Mesenteric fat pad (tissue), 1 donor: ENCODE data around the gene ARVCF. TPM values are rescaled to one million over a fixed set of nuclear protein-coding genes. Genes with fewer than 3 reads are reported as not detected.

Source experiments
- DNase-seq: peaks from one replicate; pipeline ENCODE4 v3.0.0-alpha.2; 2020; ENCODE audit warnings: low spot score
- total RNA-seq: library from RNA; stranded (reverse); fragmentation: NEBNext Ultra II Directional; extraction: Animal tissue kit (Norgen Biotek cat#: 25700); gene quantifications from one replicate; pipeline ENCODE4 v1.2.1, GENCODE V29; 2021
- donor health status: DM: yes; HTN: yes; CAD: no.

The ARVCF gene
- total RNA-seq, 1 donor from 2014 or later = 5.3 TPM

DNA sequence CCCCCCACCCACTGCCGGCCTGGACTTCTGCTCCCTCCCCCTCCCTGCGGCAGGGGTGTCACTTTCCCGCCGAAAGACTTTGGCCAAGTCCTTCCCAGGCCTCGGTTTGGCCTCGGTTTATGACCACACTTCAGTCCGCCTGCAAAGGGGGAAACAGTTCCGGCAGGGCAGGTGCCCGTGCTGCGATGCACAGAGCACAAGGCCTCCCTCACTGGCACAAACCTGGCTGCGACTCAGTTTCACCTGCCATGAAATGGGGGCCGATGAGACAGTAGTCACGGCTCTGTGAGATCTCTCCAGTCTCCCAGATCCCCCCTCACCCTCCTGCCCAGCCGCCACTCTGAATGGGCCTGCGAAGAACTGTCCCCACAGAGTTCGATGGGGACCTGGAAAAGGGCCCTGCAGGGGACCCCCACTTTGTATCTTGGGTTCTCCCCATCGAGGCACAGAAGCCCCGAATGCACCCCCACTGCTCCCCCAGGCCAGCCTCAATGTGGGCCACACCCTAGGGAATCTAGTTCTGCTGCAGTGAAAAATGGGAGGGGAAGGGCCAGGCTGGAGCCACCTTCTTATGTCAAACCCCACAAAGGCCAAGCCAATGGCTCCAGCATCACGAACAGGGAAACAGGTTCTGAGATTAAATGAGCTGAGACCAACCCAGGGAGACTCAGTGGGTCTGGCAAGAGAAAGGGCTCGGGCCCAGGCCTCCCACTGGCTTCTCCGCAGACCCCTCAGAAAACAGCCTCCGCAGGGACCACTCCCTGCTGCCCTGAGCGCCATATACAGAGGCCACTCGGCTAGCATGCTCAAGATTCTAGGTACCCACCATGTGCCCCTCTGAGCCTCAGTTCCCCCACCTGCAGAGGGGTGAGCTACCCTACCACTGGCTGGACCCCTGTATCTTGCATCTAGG lies 29.0 kb downstream of the ARVCF start:
- DNase-seq = no peak

DNA sequence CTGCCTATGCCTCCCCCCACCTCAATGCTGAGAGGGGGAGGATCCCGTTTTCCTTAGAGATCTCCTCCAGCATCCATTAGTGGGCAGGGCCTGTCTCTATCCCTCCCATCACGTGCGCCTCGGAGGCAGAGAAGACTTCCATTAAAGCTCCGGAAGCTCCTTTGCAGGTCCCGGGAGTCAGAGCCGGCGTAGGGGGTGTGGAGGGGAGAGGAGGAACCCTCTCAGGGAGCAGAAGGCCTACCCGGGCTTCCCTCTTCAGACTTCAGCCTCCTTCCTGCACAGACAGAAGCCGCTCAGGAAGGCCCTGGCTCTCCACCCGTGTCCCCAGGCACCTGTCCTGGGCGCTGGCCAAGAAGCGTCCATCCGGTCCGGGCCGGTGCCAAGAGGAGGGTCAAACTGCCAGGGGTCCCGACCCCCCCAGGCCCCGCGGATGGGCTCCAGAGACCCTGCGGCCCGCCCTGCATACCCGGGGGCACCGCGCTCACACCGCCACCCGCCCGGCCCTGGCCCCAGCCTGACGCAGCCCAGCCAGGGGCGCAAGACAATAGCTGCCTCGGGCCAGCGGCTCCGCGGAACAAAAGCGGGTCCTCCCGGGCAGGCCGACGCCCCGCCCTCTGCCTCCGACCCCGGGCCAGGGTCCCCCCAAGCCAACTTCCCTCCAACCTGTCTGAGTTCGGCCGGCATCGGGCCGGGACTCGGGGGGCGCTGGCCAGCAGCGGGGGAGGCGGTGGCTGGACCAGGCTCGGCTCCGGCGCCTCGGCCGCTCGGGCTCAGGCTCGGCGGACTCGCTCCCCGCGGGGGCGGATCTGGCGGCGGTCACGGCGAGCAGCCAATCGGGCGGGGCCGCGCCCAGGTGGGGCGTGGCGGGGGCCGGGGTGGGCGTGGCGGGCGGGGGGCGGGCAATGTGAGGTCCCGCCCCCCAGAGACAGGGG lies 29.9 kb downstream of the ARVCF start:
- peak; percentile 96 for DNase-seq

DNA sequence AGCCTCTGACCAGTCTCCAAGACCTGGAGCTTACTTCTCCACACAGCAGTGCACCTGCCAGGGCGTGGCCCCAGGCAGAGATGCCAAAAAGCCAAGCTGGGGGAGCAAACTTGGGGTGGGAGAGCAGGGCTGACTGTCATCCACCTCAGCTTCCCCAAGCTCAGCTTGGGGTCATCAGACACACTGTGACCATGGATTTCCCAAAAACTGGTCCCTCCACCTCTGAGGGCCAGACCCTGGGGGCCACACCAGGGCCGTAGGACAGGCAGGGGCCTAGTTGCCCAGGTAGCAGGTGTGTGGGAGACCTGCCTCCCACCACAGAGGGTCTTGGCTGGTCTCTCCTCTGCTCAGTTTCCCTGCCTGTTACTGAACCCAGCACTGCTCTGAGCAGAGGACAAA lies 30.6 kb downstream of the ARVCF start:
- no peak for DNase-seq

DNA sequence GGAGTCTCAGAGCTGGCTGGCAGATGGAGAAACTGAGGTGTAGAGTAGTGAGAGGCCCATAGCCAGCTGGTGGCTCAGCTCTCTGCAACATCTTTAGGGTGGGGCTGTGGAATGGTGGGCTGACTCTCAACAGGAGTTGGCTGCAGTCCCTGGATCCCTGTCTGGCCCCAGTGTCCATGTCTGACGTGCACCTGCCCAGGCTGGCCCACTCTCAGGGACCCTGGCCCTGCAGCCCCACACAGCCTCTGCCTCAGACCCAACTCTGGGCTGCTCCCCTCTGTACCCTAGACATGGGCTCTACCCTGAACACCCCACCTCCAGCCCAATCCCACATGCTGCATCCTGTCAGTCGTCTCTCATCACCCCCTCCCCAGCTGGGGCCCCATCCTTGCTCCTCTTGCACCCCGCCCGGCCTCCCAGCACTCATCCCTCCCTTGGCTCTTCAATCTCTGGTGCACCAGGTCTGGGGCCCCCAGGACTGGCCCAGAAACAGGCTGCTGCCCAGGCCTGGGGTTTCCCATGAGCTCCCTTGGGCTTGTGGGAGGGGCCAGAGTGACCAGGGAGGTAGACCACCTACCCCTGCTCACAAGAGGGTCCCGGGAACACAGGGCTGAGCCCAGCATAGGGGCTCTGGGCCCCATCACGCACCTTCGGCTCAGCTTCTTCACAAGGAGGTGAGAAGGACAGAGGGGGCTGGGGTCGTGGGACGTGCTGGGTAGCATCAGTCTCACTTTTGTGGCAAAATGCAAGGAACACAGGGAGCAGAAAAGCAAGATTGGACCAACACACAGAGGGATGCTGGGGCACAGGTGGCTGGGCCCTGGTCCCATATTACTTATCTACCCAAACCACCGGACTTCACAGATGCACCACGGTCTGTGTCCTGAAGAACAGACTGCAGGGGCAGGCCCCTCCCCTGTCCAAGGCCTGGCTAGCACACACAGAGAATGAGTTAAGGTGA lies 31.5 kb downstream of the ARVCF start:
- DNase-seq = no peak

DNA sequence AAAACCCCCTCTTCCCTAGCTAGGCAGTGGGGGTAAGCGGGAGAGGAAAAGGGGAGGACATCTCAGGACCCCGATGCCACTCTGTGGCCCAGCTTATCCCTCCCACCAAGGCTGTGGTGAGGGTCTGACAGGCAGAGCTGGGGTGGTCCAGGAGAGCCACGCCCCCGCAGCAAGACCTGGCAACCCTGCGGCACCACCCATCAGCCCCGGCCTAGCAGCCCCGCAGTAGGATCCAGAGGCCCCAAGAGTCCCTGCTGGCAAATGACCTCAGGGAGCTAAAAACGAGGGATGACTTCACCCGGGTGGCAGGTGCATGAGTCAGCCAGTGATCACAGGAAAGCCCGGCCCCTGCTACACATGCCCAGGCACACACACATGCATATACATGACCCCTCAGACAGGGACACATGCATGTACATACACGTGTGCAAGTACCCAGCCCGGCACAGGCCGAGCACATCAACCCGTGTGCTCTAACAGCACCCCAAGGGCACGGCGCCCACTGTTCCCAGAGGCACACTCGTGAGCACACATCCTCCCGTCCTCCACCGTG lies 32.3 kb downstream of the ARVCF start:
- no peak for DNase-seq

DNA sequence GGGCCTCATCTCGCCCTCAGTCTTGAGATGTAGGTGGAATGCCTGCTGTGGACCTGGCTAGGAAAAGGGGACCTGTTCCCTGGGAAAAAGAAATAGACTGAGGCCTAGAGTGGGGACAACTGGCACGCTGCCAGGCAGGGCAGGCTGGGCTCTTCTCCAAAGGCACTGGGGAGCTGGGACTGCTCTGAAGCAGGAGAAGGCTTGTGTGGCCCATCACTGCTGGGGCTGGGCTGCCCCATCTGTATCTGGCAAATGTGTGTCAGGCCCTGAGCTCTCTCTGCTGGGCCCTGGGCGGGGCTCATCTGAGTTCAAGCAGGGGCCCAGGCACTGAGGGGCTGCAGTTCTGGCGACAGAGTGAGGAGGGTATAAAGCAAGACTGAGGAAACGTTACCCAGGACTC lies 32.9 kb downstream of the ARVCF start:
- DNase-seq = no peak

DNA sequence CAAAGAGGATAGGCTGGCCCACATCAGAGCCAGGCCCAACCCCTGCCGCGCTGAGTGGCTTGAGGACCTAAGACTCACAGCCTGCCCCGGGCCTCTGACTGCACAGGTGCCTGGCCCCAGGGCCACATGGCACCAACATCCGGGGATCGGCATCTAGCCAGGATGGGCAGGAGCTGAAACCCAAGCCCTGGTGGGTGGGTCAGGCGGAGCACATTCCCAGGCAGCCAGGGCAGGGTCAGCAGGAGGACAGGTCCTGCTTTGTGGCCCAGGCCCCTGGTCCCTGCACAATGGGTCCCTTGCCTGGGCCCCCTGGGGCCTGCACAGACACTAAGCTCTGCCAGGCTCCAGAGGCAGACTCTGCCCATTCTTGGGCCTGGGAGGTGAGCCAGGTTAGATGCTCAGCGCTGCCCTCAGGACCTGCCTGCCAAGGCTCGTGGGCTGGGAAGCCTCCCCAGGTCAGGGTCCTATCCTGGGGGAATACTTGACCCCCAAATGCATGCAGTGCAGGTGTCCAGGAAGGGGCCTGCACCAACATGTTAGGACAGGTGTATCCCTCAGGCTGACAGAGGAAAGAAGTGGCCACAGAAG lies 33.5 kb downstream of the ARVCF start:
- no peak for DNase-seq

- DNase-seq = no peak
These were observed 34.4 kb downstream of the ARVCF start for GRCh38 chr22:19981961-19982920.

- DNase-seq = no peak
These were observed 35.3 kb downstream of the ARVCF start for GRCh38 chr22:19981171-19981960.

GRCh38 chr22:19980766-19981165 lies 35.9 kb downstream of the ARVCF start:
- no peak for DNase-seq

DNA sequence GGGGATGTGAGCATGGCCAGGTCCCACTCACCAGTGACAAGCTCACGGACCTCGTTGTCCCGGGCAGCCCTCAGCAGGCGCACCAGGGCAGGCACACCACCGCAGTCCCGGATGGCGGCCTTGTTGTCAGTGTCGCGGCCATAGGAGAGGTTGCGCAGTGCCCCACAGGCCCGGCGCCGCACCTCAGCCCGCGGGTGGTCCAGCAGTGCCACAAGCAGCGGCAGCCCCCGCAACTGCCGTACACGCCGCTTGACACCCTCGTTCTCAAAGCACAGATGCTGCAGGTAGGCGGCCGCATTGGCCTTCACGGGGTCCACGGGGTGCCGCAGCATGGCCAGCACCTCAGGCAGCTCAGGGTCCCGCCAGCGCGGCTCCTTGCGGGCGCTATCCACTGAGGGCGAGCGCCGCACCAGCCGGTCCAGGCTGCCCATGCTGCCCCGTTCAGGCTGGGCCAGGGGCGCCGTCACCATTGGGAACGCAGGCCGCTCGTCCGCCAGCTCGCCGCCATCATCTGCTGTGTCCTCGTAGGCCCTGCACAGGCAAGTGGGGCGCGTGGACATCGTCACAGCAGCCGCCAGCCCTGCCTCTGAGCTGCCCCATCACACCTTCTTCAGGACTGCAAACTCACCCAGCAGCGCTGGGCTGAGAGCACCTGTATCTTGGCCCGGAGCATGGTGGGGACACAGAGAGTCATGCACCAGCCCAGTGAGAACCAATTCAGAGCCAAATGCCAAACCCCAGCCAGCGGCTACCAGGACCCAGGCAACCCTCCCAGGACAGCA lies 36.7 kb downstream of the ARVCF start:
- DNase-seq = no peak

DNA sequence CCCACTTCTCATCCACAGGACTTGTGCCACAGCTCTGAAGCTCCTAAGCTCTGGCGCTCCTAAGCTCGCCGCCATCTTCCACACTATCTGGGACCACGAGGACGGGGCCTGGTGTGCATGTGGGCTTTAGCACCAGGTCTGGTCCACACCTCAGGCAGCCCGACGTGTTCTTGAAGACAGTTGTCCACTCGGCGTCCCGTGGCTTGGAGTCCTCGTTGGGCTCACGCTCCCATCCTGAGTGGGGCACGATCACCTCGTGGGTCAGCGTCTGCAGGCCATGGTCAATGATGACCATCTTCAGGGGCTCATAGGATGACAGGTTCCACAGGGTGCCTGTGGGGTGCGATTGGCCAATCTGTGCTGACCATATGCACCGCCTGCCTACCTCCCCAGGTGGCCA lies 37.9 kb downstream of the ARVCF start:
- DNase-seq = no peak

DNA sequence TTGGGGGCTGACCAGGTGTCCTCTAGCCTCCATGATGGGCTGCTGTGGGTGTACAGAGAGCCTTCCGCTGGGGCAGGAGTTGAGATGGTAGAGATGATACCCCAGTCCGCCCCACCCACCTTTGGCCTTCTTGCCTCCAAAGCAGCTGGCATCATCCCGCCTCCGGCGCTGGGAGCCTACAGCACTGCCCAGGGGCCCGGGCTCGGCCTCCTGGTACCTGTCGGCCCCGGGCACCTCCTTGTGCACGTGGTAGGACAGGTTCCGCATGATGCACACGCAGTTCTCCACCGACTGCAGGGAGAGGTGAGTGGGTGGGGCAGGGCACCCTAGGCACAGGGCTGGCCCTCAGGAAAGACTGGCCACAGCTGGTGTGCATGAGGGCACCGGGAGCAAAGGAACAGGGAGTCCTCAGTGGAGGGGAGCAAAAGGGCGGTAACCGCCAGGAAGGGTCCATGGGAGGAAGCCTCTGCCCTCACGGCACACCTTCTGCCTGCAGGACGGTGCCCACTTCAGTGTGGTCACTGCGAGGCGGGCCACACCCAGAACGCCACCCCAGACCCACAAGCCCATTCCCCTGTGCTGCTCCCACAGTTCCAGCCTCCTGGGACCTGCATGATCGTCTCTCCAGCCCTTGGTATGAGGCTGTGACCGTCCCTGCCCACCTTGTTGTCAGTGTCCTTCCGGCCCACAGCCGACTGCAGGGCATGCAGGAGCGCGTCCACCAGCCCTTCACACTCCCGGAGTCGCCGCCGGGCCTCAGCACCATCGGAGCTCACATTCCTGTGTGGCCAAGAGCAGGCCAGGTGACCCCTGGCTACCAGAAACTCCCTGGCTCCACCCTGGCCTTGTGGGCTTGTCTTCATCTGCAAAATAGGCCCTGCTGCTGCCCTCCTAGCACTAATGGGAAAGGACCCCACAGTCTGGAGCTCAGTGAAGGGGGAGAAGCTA lies 39.1 kb downstream of the ARVCF start:
- no peak for DNase-seq

DNA sequence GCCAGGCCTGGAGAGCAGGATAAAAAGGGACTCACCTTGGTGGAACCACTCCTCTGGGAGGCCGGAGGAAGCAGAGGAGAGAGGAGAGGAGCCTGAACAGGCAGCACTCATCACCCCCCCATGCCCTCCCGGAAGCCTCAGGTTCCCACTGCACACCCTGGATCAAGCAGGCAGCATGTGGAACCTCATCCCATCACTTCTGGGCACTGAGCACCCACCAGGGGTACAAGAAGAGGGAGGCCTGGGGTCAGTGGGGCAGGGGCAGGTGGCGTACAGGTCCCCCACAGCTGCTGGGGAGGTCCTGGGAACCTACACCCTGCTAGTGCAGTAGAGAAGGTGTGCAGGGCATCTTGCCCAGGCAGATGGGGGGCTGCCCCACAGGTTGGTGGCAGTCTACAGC lies 40.0 kb downstream of the ARVCF start:
- no peak for DNase-seq

DNA sequence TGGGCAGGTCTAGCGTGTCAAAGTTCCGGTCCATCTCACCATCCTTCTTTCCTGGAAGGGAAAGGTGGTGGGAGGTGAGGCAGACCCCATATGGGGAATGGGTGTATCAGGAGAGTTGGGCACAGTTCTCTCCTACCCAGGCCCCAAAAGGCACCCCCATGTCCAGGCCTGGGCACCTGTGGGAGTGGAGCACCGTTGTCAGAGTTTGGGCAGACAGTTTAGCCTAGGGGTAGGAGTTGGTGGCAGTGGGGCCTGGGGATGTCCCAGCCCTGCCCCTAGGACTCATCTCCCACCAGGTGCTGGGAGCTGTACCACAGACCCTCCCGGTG lies 41.0 kb downstream of the ARVCF start:
- no peak for DNase-seq

DNA sequence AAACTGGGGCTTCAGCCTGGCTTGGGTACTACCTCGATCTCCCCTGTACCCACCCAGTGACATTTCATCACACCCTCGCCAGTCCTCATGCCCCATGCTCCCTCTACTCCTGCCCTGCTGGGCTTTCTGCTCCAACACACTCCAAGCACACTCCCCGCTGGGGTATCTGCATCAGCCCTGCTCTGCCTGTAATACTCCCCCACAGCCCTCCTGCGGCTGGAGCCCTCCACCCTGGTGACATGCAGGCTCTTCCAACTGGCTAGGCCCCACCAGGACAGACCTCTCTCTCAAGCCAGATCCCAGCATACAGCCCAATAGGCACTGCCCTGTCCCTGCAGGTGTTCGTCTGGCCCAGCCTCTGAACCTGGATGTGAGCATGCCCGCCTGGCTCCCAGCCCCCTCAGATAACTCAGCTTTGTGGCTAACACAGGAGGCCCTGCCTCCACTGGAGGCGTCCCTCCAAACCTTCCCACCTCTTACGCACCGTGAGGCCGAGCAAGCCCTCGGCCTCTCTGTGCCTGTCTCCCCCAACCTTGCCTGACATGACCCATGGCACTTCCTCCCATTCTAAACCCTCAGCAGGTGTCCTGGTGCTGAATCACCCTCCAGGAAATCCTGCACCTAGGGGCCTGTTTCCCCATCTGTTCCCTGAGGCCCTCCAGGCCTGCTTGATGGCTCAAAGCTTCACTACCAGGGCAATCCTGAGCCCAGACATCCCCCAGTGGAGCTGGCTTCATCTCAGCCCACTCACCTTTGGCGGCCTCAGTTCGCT lies 41.5 kb downstream of the ARVCF start:
- DNase-seq = no peak
